Common myeloid progenitor, CD34-positive (primary cell): Measurements from ENCODE around the gene NEFH.

Experiments used
- CTCF ChIA-PET: fragments of 350-600 bp; sonication (Branson Sonifier 250); formaldehyde crosslinking; loops from one replicate; lab custom pipeline; 2021; ENCODE audit warnings: antibody characterized with exemption; lab: Charles Lee
- POLR2A ChIA-PET: fragments of 350-600 bp; sonication (Branson Sonifier 250); formaldehyde crosslinking; loops from one replicate; lab custom pipeline; 2021; ENCODE audit warnings: antibody characterized with exemption; lab: Charles Lee
- DNase-seq, 3 donors: peaks; one replicate each; pipeline versions ENCODE4 v3.0.0 to v3.0.0-alpha.2; 2013
- H3K27ac ChIP-seq, 2 experiments: 1 replicate in 1 of 2; 2 replicates in 1 of 2; pipeline ENCODE4 v1.7.0; 2013; ENCODE audit warnings: inconsistent platforms in 2 of 2, low read length in 2 of 2, mild to moderate bottlenecking in 2 of 2, low read depth in 1 of 2, moderate library complexity in 1 of 2; ENCODE audit not compliant: severe bottlenecking in 2 of 2, insufficient read depth in 1 of 2, poor library complexity in 1 of 2
- H3K27me3 ChIP-seq, 5 experiments: replicated peaks in 2 of 5; 1 replicate in 3 of 5; 2 replicates in 2 of 5; pipeline versions ENCODE4 v1.6.1 to v1.7.0; 2013; ENCODE audit warnings: low read length in 4 of 5, mild to moderate bottlenecking in 2 of 5, moderate library complexity in 2 of 5, inconsistent platforms in 1 of 5; ENCODE audit not compliant: insufficient read depth in 5 of 5, control insufficient read depth in 4 of 5
- H3K36me3 ChIP-seq, 4 experiments: 1 replicate in 2 of 4; 2 replicates in 2 of 4; pipeline versions ENCODE4 v1.6.1 to v1.7.0; 2013; ENCODE audit warnings: low read length in 3 of 4, control low read depth in 1 of 4, mild to moderate bottlenecking in 1 of 4; ENCODE audit not compliant: control insufficient read depth in 4 of 4, insufficient read depth in 4 of 4
- H3K4me1 ChIP-seq, 4 experiments: 1 replicate in 3 of 4; 2 replicates in 1 of 4; pipeline versions ENCODE4 v1.6.1 to v1.7.1; 2013; ENCODE audit warnings: low read length in 3 of 4, mild to moderate bottlenecking in 3 of 4, control low read depth in 1 of 4, inconsistent platforms in 1 of 4, moderate library complexity in 1 of 4; ENCODE audit not compliant: control insufficient read depth in 4 of 4, insufficient read depth in 4 of 4; ENCODE audit errors: control extremely low read depth in 1 of 4
- H3K4me3 ChIP-seq, 7 experiments: 1 replicate in 4 of 7; 2 replicates in 3 of 7; pipeline versions ENCODE4 v1.5.1 to v1.7.0; 2013; ENCODE audit warnings: mild to moderate bottlenecking in 7 of 7, low read length in 6 of 7, moderate library complexity in 6 of 7, inconsistent platforms in 2 of 7, low read depth in 2 of 7, control low read depth in 1 of 7; ENCODE audit not compliant: insufficient read depth in 4 of 7, control insufficient read depth in 1 of 7; ENCODE audit errors: extremely low read depth in 1 of 7
- H3K9me3 ChIP-seq, 5 experiments: 1 replicate in 4 of 5; 2 replicates in 1 of 5; pipeline versions ENCODE4 v1.6.1 to v1.7.1; 2013; ENCODE audit warnings: low read length in 4 of 5, mild to moderate bottlenecking in 2 of 5, inconsistent platforms in 1 of 5, low read depth in 1 of 5, moderate library complexity in 1 of 5; ENCODE audit not compliant: control insufficient read depth in 4 of 5, insufficient read depth in 2 of 5; ENCODE audit errors: control extremely low read depth in 1 of 5
- WGBS: methylation state at CpG from one replicate; pipeline ENCODE4 v1.1.5; 2013; ENCODE audit not compliant: insufficient coverage; 5-methylcytosine and 5-hydroxymethylcytosine counted together

Gene NEFH

GRCh38 chr22:29524442-29525191 lies 44.6 kb downstream of the NEFH start:
- Histone ChIP-seq H3K36me3 (peaks cover 28 to 87% (median 68%) of the 10 kb centered on the region in 4 experiments), H3K27me3 (no peaks in the 10 kb centered on the region), H3K9me3 (no peaks in the 10 kb centered on the region), H3K4me1 (no peaks in the 10 kb centered on the region), H3K27ac (no peak overlapping the region), H3K4me3 (no peak overlapping the region)
- CTCF ChIA-PET: interaction anchor here (0.8 to 2.4 kb wide), 17 partner anchors 12 to 213 kb away, joined by 3 to 21 read pairs (median 4); no protein-coding TSS in a partner anchor
- 92% methylated on average over 5 of the region's 5 CpGs for WGBS
- POLR2A ChIA-PET: no interaction called here
- peak; percentile 42 to 70 (median 68) for DNase-seq

- Histone ChIP-seq H3K9me3 (no peaks in the 10 kb centered on the region), H3K27ac (no peak overlapping the region), H3K36me3 (peaks cover 25 to 87% (median 66%) of the 10 kb centered on the region in 4 experiments), H3K4me3 (no peak overlapping the region), H3K27me3 (no peaks in the 10 kb centered on the region), H3K4me1 (no peaks in the 10 kb centered on the region)
- DNase-seq: no peak
- ChIA-PET POLR2A (no interaction called here), CTCF (interaction anchor here (1.5 kb wide), 1 partner anchor 26 kb away, joined by 7 read pairs; the partner anchor contains the start of gene THOC5)
- 93% methylated on average over 7 of the region's 7 CpGs for WGBS
Observed at GRCh38 chr22:29528144-29528543, 48.1 kb downstream of the NEFH start.

DNA sequence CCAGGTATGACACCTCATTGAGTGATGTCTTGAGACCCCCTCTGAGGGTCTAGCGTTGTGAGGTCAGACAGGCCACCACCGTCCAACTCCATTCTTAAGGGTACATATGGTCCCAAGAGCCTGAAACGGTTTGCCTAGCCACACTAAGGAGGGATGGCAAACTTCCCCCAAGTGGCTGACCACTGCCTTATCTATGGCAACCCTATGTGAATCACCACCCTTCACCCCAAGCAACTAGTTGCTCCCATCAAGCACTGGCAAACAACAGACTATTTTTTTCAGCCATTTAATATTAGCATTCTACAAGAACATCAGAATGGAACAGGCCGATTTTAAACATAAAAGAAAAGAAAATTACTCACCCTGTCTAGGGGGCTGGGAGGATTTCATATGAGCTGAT lies 50.7 kb downstream of the NEFH start:
- POLR2A ChIA-PET: interaction anchor here (0.6 kb wide), 1 partner anchor 481 kb away, joined by 5 read pairs; no protein-coding TSS in a partner anchor

DNA sequence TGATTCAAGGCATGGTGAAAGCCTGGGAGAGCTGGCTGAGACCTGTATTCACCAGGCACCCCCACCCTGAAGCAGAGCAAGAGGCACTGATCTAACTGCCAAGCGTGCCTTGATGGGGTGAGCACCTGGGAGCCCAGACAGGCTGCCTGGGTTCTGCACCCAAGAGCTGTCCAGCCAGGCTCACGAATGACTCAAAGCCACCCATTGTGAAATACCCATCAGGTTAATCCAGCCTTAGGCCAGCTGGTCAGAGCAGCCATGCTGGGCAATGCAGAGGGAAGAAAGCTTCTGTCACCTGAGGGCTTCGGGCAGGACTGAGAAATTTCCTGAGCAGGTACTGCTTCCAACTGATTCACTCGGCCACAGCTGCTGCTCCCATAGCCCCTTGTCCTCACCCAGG lies 51.4 kb downstream of the NEFH start:
- 100% methylated on average over 4 of the region's 4 CpGs for WGBS
- Histone ChIP-seq H3K4me1 (no peaks in the 10 kb centered on the region), H3K4me3 (no peak overlapping the region), H3K36me3 (peaks cover 25 to 86% (median 62%) of the 10 kb centered on the region in 4 experiments), H3K27me3 (no peaks in the 10 kb centered on the region), H3K27ac (no peak overlapping the region), H3K9me3 (peaks cover 0 to 8% (median 2%) of the 10 kb centered on the region in 5 experiments)
- POLR2A ChIA-PET: no interaction called here
- CTCF ChIA-PET: interaction anchor here (1.0 to 1.3 kb wide), 2 partner anchors 61 to 136 kb away, joined by 3 read pairs; no protein-coding TSS in a partner anchor
- no peak for DNase-seq

More for the DNA sequence above, 50.7 kb downstream of the NEFH start:
- peak in 2 of 3 donors; percentile 6 to 8 for DNase-seq
- H3K4me1 ChIP-seq: no peaks in the 10 kb centered on the region
- H3K36me3 ChIP-seq: peaks cover 25 to 85% (median 59%) of the 10 kb centered on the region in 4 experiments
- H3K27me3 ChIP-seq: no peaks in the 10 kb centered on the region
- H3K9me3 ChIP-seq: peaks cover 0 to 8% (median 2%) of the 10 kb centered on the region in 5 experiments
- 87% methylated on average over 3 of the region's 4 CpGs for WGBS
- H3K27ac ChIP-seq: no peak overlapping the region
- H3K4me3 ChIP-seq: no peak overlapping the region
- CTCF ChIA-PET: no interaction called here

DNA sequence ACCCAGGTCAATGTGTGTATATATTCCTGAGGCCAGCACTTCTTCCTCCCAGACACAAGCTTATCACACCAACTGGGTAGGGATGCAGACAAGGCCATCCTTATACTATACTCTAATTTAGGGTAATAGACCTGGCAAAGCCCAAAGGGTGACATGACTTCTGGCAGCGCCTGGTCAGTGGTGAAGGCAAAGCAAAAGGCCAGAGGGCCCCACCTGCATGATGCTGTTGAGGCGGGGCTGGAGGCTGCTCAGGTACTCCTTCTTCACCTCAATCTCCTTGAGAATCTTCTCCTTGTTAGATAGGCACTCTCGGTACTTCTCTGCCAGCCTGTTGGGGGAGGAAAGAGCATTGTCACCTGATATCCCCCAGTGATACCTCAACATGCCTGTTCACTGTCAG lies 56.4 kb downstream of the NEFH start:
- POLR2A ChIA-PET: no interaction called here

DNA sequence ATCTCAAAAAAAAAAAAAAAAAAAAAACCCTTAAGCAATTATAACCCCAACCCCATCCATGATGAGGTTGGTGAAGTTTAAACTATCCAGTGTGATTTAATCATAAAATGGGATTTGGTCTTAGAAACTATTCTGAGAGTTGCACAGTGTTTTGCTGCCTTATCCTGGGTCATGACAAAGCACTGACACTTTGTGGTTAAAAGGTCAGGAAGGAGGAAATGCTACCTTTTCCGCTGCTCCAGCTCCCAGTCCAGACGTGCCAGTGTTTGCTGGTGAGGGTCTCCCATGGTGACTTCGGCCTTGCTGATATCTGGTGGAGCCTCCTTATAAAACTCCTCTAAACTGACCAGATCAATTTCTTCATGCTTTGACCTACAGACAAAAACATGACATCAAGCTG lies 59.1 kb downstream of the NEFH start:
- peaks cover 0 to 2% (median 0%) of the 10 kb centered on the region in 5 experiments for H3K9me3 ChIP-seq
- no peak for DNase-seq
- peaks cover 23 to 73% (median 53%) of the 10 kb centered on the region in 4 experiments for H3K36me3 ChIP-seq
- 66% methylated on average over 3 of the region's 3 CpGs for WGBS
- H3K4me3 ChIP-seq: no peak overlapping the region
- POLR2A ChIA-PET: no interaction called here
- H3K27ac ChIP-seq: no peak overlapping the region
- no peaks in the 10 kb centered on the region for H3K27me3 ChIP-seq
- H3K4me1 ChIP-seq: peaks cover 0 to 4% (median 0%) of the 10 kb centered on the region in 4 experiments
- CTCF ChIA-PET: interaction anchor here (0.9 kb wide), 1 partner anchor 144 kb away, joined by 3 read pairs; no protein-coding TSS in a partner anchor

More for the DNA sequence above, 56.4 kb downstream of the NEFH start:
- Histone ChIP-seq H3K9me3 (peaks cover 0 to 8% (median 2%) of the 10 kb centered on the region in 5 experiments), H3K27me3 (no peaks in the 10 kb centered on the region), H3K36me3 (peaks cover 28 to 76% (median 56%) of the 10 kb centered on the region in 4 experiments), H3K4me1 (no peaks in the 10 kb centered on the region), H3K27ac (no peak overlapping the region), H3K4me3 (no peak overlapping the region)
- DNase-seq: no peak
- WGBS: 94% methylated on average over 2 of the region's 3 CpGs
- CTCF ChIA-PET: interaction anchor here (1.0 to 1.6 kb wide), 2 partner anchors 12 to 14 kb away, joined by 3 to 4 read pairs; no protein-coding TSS in a partner anchor
